Gastroesophageal sphincter (tissue), 3 donors: ENCODE results near the gene TMEM232.

ENCODE experiments used
- CTCF ChIP-seq, 4 experiments: fragments of 200-600 bp in 2 of 4; fragments of 450-650 bp in 2 of 4; sonication (generic) in 1 of 4; IDR thresholded peaks; one replicate each; pipeline ENCODE4 v1.5.1; 2017 to 2019; ENCODE audit warnings: antibody characterized with exemption in 4 of 4, mild to moderate bottlenecking in 2 of 4, moderate library complexity in 2 of 4
- POLR2A ChIP-seq, 2 donors: fragments of 450-650 bp; IDR thresholded peaks; one replicate each; pipeline ENCODE4 v1.6.1; 2017; ENCODE audit warnings: antibody characterized with exemption in 2 of 2, mild to moderate bottlenecking in 2 of 2, moderate library complexity in 1 of 2

- TF ChIP-seq CTCF (IDR thresholded peaks at IDR 0.05) (no peak), POLR2A (IDR thresholded peaks at IDR 0.05) (no peak)
These were observed 145.8 kb downstream of the TMEM232 start for GRCh38 chr5:110580625-110581024.
